ENCODE data around the gene S100Z.
"Not testable (repeated sequence)": the region's sequence is repeated elsewhere in the genome, so short reads cannot be mapped to it uniquely, and the experiment has no call there.

Gene S100Z

GRCh38 chr5:76849419-76850291, at the start of gene S100Z:
S100Z (plus strand) TSS chr5:76850014; CDS start chr5:76875360, 25,346 bp downstream.
- no peak for DNase-seq (ENCODE audit: low read depth, low spot score)

GRCh38 chr5:76800579-76800978, 49.2 kb upstream of the S100Z start:
- no peak for DNase-seq (ENCODE audit: low read depth, low spot score)

GRCh38 chr5:76801159-76801802, 48.5 kb upstream of the S100Z start:
- DNase-seq (ENCODE audit: low read depth, low spot score), result no peak

GRCh38 chr5:76801803-76802195, 48.0 kb upstream of the S100Z start:
- no peak for DNase-seq (ENCODE audit: low read depth, low spot score)

DNA sequence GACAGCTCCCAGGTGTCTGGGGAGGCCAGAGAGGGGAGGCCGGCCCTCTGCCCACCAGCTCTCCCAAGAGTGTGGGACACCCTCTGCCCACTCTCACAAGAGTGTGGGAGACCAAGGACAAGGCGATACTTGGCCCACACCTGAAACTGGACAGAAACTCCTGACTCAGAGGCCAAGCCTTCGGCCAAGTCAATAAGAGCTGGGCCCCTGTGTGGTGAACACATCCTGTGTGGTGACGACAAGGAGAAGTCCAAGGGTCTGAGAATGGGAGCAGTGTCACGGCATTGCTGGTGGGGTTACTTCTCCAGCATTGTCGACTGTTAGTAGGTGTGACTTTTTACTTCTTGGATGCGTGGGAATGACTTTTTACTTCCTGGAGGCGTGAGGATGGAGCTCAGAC, 45.5 kb upstream of the S100Z start:
- no peak for DNase-seq (ENCODE audit: low read depth, low spot score)

- DNase-seq (ENCODE audit: low read depth, low spot score), result no peak
Observed at GRCh38 chr5:76805821-76806505, 43.9 kb upstream of the S100Z start.

DNA sequence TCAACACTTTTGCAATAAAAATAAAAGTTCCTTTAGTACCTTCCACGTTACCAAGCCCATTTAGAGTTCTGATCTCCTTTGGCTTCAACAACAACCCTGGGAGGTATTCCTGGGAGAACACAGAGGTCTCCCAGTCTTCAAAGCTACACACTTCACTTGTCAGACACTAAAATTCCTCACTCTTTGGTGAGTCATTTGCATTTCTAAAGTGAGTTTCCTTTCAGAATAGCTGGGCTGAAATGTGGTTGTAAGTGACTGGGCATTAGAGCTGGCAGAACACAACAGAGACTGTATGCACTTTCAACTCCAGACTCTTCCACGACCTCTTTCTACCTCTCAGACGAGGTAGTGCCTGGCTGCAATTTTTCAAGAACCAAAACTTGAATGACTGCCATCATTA, 42.5 kb upstream of the S100Z start:
- no peak for DNase-seq (ENCODE audit: low read depth, low spot score)

GRCh38 chr5:76808141-76808691, 41.6 kb upstream of the S100Z start:
- no peak for DNase-seq (ENCODE audit: low read depth, low spot score)

DNA sequence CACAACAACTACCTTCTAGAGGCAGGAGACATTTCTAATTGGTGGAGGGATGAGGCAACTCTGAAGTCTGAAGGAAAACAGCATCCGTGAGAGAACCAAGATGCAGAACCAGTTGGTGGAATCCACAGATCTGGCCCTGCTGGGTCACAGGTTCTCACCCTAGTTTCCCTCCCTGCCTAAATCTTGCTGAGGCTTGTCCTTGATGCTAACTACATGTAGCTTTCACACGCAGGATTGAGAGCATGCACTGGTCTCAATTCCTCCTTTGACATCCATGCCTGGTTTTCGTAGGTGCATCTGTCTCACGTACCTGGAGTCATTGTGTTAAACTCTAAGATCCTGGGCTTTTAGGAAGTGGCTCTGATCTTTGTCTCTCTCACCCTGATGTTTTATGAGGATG, 40.7 kb upstream of the S100Z start:
- DNase-seq (ENCODE audit: low read depth, low spot score), result no peak

DNA sequence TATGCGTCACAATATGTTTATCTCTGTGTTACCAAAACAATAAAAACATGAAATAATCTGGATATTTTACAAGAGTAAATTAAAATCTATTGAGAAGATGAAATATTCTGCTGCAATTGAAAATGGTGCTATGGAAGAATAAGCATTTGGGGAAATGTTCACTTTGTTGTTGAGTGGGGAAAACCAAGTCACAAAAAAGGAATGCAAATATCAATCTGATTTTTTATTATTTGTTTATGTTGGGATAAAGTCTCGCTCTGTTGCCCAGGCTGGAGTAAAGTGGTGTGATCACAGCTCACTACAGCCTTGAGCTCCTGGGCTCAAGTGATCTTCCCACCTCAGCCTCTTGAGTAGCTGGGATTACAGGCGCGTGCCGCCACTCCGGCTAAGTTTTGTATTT, 39.6 kb upstream of the S100Z start:
- DNase-seq (ENCODE audit: low read depth, low spot score), result no peak

- no peak for DNase-seq (ENCODE audit: low read depth, low spot score)
Observed at GRCh38 chr5:76811214-76811613, 38.6 kb upstream of the S100Z start.

GRCh38 chr5:76812209-76812608, 37.6 kb upstream of the S100Z start:
- DNase-seq (ENCODE audit: low read depth, low spot score), result not testable (repeated sequence)

- no peak for DNase-seq (ENCODE audit: low read depth, low spot score)
Observed at GRCh38 chr5:76813982-76814562, 35.7 kb upstream of the S100Z start.

DNA sequence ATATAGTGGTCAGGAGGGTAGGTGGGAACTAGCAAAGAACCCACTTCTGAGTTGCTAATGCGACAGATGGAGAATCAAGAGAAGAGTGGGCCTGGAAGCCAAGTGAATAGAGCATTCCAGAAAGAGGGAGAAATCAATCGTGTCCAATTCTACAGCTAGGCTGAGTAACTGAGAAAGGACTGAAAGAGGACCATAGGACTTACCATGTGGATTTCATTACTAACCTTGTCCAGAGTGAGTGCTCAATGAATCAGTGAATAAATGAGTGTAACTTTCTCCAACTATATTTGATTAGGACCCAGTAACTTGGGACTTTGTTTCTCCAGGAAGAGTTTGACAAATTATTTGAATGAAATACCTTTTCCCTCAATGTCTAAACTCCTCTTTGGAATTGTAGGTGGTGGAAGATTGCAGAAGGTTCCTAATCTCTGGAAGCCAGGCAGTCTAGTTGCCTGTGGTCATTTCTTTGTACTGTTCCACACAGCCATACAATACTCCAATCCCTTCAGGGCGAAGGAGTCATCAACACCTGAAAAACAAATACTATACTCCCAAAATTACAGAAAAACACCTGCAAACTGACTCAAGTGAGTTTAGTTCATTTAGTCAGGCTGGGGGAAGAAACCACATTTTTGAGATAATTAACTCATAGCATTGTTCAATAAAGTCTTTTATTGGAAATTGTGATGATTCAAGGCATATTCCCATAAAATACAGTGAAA, 33.5 kb upstream of the S100Z start:
- DNase-seq (ENCODE audit: low read depth, low spot score), result no peak

DNA sequence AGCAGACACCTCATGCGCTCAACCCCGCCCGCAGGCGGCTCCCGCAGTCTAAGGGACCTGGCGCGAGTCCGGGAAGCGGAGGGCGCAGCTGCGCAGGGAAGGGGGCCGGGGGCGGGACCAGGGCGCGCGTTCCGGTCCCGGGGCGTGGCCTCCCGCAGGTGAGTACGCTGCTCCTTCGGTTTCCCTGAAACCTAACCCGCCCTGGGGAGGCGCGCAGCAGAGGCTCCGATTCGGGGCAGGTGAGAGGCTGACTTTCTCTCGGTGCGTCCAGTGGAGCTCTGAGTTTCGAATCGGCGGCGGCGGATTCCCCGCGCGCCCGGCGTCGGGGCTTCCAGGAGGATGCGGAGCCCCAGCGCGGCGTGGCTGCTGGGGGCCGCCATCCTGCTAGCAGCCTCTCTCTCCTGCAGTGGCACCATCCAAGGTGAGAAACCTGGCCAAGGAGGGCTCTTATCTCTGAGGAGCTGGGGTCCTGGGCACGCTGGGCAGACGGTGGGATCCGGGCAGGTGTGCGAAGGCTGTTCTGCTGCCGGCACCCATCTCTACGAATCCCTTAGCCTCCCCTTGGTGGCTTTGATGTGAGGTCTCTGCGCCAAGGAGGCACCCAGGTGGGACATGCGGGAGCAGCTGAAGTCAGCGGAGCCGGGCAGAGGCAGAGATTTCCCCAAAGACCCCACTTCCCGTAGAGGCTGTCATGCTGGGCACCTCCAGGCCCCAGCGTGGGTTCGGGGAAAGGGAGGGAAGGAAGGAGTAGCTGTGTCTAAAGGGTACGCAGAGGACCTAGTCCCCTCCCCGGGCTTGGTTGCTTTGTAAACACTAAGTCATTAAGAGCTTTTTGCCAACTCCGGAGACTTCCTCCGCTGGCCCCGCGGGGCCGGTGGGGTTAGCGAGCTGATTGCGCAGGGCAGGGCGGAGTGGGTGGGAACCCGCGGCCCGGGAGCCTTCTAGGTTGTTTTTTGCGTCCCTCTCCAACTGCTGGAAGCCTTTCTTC, 30.7 kb upstream of the S100Z start, which contains the start of gene F2RL1:
Gene F2RL1 (plus strand): TSS at position 187 of the 988 bp plus-strand sequence. CDS start 153 bp downstream, at position 340.
- no peak for DNase-seq (ENCODE audit: low read depth, low spot score)

GRCh38 chr5:76819851-76820525, 29.8 kb upstream of the S100Z start:
- no peak for DNase-seq (ENCODE audit: low read depth, low spot score)

- no peak for DNase-seq (ENCODE audit: low read depth, low spot score)
Observed at GRCh38 chr5:76820526-76820890, 29.3 kb upstream of the S100Z start.

DNA sequence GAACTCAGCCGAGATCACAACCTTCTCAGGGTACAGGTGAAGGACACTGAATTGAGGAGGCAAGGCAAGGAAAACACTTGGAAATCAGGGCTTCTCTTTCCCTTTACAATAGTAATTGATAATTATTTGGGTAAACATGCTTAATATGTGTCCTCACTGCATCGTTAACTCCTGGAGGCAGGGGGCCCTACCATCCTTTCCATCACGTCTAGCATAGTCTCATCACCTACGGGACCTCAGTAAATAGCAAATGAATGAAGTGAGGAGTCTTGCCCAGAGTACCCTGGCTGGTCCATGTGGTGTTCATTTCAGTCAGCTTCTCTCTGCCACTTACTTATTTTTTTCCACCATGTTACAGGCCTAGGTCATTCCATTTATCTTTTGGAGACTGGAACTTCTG, 28.7 kb upstream of the S100Z start:
- DNase-seq (ENCODE audit: low read depth, low spot score), result no peak

DNA sequence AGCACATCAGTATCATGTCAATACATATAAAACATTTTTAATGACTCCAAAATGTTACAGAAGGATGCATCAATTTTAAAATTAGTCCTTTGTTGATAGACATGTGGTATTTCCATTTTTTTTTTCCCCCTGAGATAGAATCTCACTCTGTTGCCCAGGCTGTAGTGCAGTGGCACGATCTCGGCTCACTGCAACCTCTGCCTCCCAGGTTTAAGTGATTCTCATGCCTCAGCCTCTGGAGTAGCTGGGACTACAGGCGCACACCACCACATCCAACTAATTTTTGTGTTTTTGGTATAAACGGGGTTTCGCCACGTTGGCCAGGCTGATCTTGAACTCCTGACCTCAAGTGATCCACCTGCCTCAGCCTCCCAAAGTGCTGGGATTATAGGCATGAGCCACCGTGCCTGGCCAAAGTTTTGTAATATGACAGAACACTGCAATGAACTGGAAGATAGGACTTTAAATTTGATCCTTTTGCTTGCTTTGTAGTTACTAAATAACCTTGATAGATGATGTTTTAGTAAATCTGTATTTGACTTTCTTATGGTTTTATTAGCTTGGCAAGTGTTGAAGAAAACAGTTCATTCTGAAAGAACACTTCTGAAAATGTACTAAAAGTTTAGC, 27.6 kb upstream of the S100Z start:
- not testable (repeated sequence) for DNase-seq (ENCODE audit: low read depth, low spot score)

Data from activated CD4-positive, CD25-positive, alpha-beta regulatory T cell treated with anti-CD3 and anti-CD28 coated beads, Interleukin-2, amount 50 U/mL, for 16 hours (primary cell).